Esophagus muscularis mucosa (tissue), 4 donors: ENCODE measurements around the gene C1QL3. TPM values are rescaled to one million over a fixed set of nuclear protein-coding genes. Genes with fewer than 3 reads are reported as not detected.

Source experiments
- DNase-seq: peaks from one replicate; pipeline ENCODE4 v3.0.0-alpha.2; 2017; ENCODE audit errors: extremely low spot score
- H3K27ac ChIP-seq, 4 donors: fragments of 200-600 bp; sonication (generic); replicated peaks in 1 of 4; 1 replicate in 3 of 4; 2 replicates in 1 of 4; pipeline ENCODE4 v1.5.1; 2016 to 2019; ENCODE audit warnings: mild to moderate bottlenecking in 1 of 4
- H3K27me3 ChIP-seq, 4 donors: fragments of 200-600 bp; sonication (generic); one replicate each; pipeline versions ENCODE4 v1.5.1 to v1.6.0; 2016 to 2019
- H3K36me3 ChIP-seq, 4 donors: fragments of 200-600 bp; sonication (generic); one replicate each; pipeline ENCODE4 v1.5.1; 2016 to 2019
- H3K4me1 ChIP-seq, 4 donors: fragments of 200-600 bp; sonication (generic); one replicate each; pipeline ENCODE4 v1.5.1; 2016 to 2019
- H3K4me3 ChIP-seq, 4 donors: fragments of 200-600 bp; sonication (generic); 1 replicate in 2 of 4; 2 replicates in 2 of 4; pipeline ENCODE4 v1.5.1; 2016 to 2019; ENCODE audit warnings: mild to moderate bottlenecking in 4 of 4, moderate library complexity in 1 of 4
- H3K9me3 ChIP-seq, 4 donors: fragments of 200-600 bp; sonication (generic); 1 replicate in 3 of 4; 2 replicates in 1 of 4; pipeline ENCODE4 v1.5.1; 2016 to 2019
- EP300 ChIP-seq: sonication (generic); formaldehyde crosslinking; IDR thresholded peaks from one replicate; pipeline ENCODE4 v1.6.1; 2017; ENCODE audit warnings: antibody characterized with exemption
- POLR2A ChIP-seq: fragments of 450-650 bp; IDR thresholded peaks from one replicate; pipeline ENCODE4 v1.6.1; 2017; ENCODE audit warnings: antibody characterized with exemption, moderate library complexity, mild to moderate bottlenecking, low read depth
- POLR2AphosphoS5 ChIP-seq, 2 donors: sonication (generic); formaldehyde crosslinking; IDR thresholded peaks; one replicate each; pipeline ENCODE4 v1.6.1; 2017; ENCODE audit warnings: antibody characterized with exemption in 2 of 2
- WGBS: methylation state at CpG from one replicate; pipeline ENCODE4 v1.1.5; 2018; 5-methylcytosine and 5-hydroxymethylcytosine counted together
- intact Hi-C: fragments of 100-400 bp; cut with DNase I; formaldehyde crosslinking; loops from one replicate; pipeline ENCODE4 v1.15.1; 2023
- total RNA-seq, 4 donors: library from RNA; depleted of rRNA; stranded (reverse); fragments of >200 nt; gene quantifications; one replicate each; pipeline versions ENCODE4 v1.1.0 to v1.2.1, GENCODE V29; 2016
- TF ChIP-seq, protein P1 (sequence below), 3 experiments: fragments of 200-600 bp in 2 of 3; fragments of 450-650 bp in 1 of 3; sonication (generic) in 2 of 3; IDR thresholded peaks; one replicate each; pipeline ENCODE4 v1.5.1; 2017 to 2019; ENCODE audit warnings: antibody characterized with exemption in 3 of 3, mild to moderate bottlenecking in 2 of 3, moderate library complexity in 1 of 3

The C1QL3 gene
- total RNA-seq = not detected

DNA sequence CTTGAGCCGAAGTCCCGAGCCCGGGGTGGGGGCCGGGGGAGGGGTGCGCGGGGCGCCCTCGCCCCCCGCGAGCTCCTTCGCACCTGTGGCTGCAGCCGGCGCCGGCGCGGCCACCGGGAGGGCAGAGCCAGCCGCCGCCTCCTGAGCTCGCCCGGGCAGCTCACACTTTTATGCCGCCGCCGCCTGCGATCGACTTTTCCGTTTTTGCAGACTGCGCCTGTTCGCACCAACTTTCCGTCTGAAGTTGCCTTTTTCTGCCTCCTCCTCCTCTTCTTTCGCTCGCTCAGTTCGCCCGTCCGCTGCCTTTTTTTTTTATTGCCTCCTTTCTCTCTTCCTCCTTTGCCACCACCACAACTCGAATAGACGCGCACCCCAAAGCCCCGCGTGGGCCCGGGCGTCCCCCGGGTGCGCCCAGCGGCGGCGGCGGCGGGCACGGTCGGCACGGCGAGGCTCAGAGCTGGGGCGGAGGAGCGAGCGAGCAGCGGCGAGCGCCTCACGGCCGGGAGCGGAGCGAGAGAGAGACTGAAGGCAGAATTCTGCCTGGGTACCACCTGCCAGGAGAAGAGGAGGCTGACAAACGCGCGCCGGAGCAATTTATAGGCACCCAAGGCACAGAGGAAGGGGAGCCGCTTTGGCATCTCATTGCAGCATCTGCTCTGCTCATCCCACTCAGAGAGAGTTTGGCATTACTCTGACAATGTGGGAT is at the start of gene C1QL3:
C1QL3 (minus strand) TSS at position 569 of the 706 bp plus-strand sequence. CDS start 814 bp downstream, outside the sequence.
- H3K4me1 ChIP-seq = peaks cover 17 to 32% (median 28%) of the 10 kb centered on the region in 4 donors
- WGBS = 2% methylated on average over 64 of the region's 68 CpGs
- DNase-seq = no peak
- TF ChIP-seq POLR2A (no peak), EP300 (no peak), POLR2AphosphoS5 (IDR thresholded peaks at IDR 0.05) (no peak)
- TF ChIP-seq, protein P1, sequence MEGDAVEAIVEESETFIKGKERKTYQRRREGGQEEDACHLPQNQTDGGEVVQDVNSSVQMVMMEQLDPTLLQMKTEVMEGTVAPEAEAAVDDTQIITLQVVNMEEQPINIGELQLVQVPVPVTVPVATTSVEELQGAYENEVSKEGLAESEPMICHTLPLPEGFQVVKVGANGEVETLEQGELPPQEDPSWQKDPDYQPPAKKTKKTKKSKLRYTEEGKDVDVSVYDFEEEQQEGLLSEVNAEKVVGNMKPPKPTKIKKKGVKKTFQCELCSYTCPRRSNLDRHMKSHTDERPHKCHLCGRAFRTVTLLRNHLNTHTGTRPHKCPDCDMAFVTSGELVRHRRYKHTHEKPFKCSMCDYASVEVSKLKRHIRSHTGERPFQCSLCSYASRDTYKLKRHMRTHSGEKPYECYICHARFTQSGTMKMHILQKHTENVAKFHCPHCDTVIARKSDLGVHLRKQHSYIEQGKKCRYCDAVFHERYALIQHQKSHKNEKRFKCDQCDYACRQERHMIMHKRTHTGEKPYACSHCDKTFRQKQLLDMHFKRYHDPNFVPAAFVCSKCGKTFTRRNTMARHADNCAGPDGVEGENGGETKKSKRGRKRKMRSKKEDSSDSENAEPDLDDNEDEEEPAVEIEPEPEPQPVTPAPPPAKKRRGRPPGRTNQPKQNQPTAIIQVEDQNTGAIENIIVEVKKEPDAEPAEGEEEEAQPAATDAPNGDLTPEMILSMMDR (IDR thresholded peaks at IDR 0.05) = no peak
- peak within 1 kb of the TSS; percentile 53 to 63 (median 57) for H3K4me3 ChIP-seq
- peaks cover 0 to 56% (median 22%) of the 10 kb centered on the region in 4 donors for H3K27me3 ChIP-seq
- no peaks in the 10 kb centered on the region for H3K36me3 ChIP-seq
- no peak within 1 kb of the TSS for H3K27ac ChIP-seq
- intact Hi-C loops = no loop called here
- no peaks in the 10 kb centered on the region for H3K9me3 ChIP-seq

DNA sequence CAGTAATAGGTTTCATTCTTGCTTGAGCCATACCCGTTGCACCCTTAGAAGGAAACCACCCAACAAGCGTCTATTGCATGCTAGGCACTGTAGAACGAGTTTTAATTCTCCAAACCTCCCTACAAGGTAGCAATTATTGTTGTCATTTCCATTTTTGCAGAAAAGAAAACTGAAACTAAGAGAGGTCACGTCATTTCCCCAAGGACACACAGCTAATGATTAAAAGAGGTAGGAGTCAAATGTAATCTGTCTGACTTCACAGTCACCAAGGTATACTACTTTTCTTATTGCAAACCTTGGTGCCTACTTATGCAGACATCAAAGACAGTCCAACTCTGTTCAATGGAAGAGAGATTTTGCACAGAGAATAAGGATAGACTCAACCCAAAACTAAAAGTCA is 49.1 kb upstream of the C1QL3 start:
- WGBS = 83% methylated on average over 4 of the region's 4 CpGs

DNA sequence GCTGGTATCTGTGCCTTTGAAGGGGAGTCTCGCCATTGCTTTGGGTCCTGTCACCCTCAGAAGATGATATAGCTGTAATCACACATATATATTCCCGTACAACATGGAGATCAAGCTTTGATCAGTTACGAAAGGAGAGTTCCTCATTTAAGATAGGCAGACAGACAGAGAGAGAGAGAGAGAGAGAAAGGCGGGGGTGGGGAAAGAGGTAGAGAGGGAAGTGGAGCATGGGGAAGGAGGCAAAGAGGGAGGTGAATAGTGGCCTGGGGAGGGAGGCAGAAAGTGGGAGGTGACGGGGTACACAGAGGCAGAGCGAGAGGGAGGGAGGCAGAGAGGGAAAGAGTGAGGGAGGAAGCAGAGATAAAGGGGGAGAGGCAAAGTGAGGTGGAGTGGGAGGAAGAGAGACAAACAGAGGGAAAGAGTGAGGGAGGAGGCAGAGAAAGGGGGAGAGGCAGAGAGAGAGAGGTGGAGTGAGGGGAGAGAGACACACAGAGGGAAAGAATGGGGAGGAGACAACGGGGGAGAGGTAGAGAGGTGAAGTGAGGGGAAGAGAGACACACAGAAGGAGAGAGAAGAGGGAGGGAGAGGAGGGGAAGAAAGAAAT is 44.6 kb upstream of the C1QL3 start:
- 64% methylated on average over 7 of the region's 7 CpGs for WGBS
- Histone ChIP-seq H3K4me3 (no peak overlapping the region), H3K27me3 (no peaks in the 10 kb centered on the region), H3K9me3 (no peaks in the 10 kb centered on the region), H3K4me1 (no peaks in the 10 kb centered on the region), H3K36me3 (no peaks in the 10 kb centered on the region), H3K27ac (no peak overlapping the region)
- DNase-seq = no peak
- TF ChIP-seq EP300 (no peak), POLR2A (no peak), POLR2AphosphoS5 (IDR thresholded peaks at IDR 0.05) (no peak)
- TF ChIP-seq, protein P1 (IDR thresholded peaks at IDR 0.05) = no peak
- intact Hi-C loops = no loop called here

More for the DNA sequence above, 49.1 kb upstream of the C1QL3 start:
- Histone ChIP-seq H3K9me3 (no peaks in the 10 kb centered on the region), H3K36me3 (no peaks in the 10 kb centered on the region), H3K4me3 (no peak overlapping the region), H3K27ac (no peak overlapping the region), H3K4me1 (no peaks in the 10 kb centered on the region), H3K27me3 (no peaks in the 10 kb centered on the region)
- TF ChIP-seq POLR2AphosphoS5 (IDR thresholded peaks at IDR 0.05) (no peak), EP300 (no peak), POLR2A (no peak)
- TF ChIP-seq, protein P1 (IDR thresholded peaks at IDR 0.05) = no peak
- intact Hi-C loops = no loop called here
- DNase-seq = peak; percentile 4

DNA sequence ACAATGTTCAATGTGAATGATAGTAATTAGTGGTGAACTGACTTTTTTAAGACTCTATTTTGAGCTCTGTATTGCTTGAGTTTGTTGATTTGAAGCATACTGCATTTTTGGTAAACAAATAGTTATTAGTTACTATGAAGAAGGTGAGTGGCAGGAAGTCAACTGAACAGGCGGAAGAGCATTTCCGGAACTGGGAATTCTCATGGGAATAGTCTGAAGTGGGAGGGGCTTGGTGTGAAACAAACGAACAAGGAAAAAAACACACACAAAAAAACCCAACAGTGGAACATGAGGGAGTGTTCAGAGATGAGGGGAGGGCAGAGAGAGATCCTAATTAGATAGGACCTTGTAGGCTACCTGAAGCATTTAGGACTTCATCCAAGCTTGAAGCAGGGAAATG is 43.9 kb upstream of the C1QL3 start:
- no peaks in the 10 kb centered on the region for H3K9me3 ChIP-seq
- H3K4me1 ChIP-seq = no peaks in the 10 kb centered on the region
- intact Hi-C loops = no loop called here
- no peaks in the 10 kb centered on the region for H3K36me3 ChIP-seq
- 52% methylated on average over 3 of the region's 3 CpGs for WGBS
- no peak for DNase-seq
- TF ChIP-seq, protein P1 (IDR thresholded peaks at IDR 0.05) = no peak
- no peak for TF ChIP-seq POLR2A
- TF ChIP-seq EP300 = no peak
- no peak for TF ChIP-seq POLR2AphosphoS5 (IDR thresholded peaks at IDR 0.05)
- no peak overlapping the region for H3K4me3 ChIP-seq
- no peak overlapping the region for H3K27ac ChIP-seq
- no peaks in the 10 kb centered on the region for H3K27me3 ChIP-seq
